Ascending aorta (tissue), 2 donors: Measurements from ENCODE around the gene ANKRA2. TPM values are rescaled to one million over a fixed set of nuclear protein-coding genes. Genes with fewer than 3 reads are reported as not detected.
"Not testable (repeated sequence)": the region's sequence is repeated elsewhere in the genome, so short reads cannot be mapped to it uniquely, and the experiment has no call there.

Source experiments
- DNase-seq, 2 donors: peaks; one replicate each; pipeline ENCODE4 v3.0.0-alpha.2; 2019; ENCODE audit warnings: low spot score in 2 of 2
- H3K27ac ChIP-seq, 2 donors: fragments of 200-600 bp; sonication (generic); one replicate each; pipeline ENCODE4 v1.5.1; 2016 to 2017; ENCODE audit warnings: mild to moderate bottlenecking in 1 of 2
- H3K27me3 ChIP-seq: fragments of 200-600 bp; sonication (generic); one replicate; pipeline ENCODE4 v1.5.1; 2017
- H3K36me3 ChIP-seq, 2 donors: fragments of 200-600 bp; sonication (generic); one replicate each; pipeline ENCODE4 v1.5.1; 2016
- H3K4me1 ChIP-seq, 2 donors: fragments of 200-600 bp; sonication (generic); one replicate each; pipeline ENCODE4 v1.5.1; 2016 to 2017; ENCODE audit warnings: mild to moderate bottlenecking in 1 of 2
- H3K4me3 ChIP-seq, 2 donors: fragments of 200-600 bp; sonication (generic); one replicate each; pipeline ENCODE4 v1.5.1; 2016 to 2017; ENCODE audit warnings: mild to moderate bottlenecking in 1 of 2
- H3K9me3 ChIP-seq, 2 donors: fragments of 200-600 bp; sonication (generic); one replicate each; pipeline ENCODE4 v1.5.1; 2016
- intact Hi-C: fragments of 100-400 bp; cut with DNase I; formaldehyde crosslinking; loops from one replicate; pipeline ENCODE4 v1.15.1; 2023
- total RNA-seq: library from RNA; depleted of rRNA; stranded (reverse); fragments of >200 nt; gene quantifications from one replicate; pipeline ENCODE4 v1.1.0, GENCODE V29; 2016
- TF ChIP-seq, protein P1 (sequence below), 3 experiments: fragments of 200-600 bp in 2 of 3; fragments of 450-650 bp in 1 of 3; sonication (generic) in 2 of 3; IDR thresholded peaks; one replicate each; pipeline ENCODE4 v1.5.1; 2016 to 2019; ENCODE audit warnings: antibody characterized with exemption in 3 of 3, mild to moderate bottlenecking in 1 of 3, moderate library complexity in 1 of 3

Gene ANKRA2
- total RNA-seq, 1 donor from 2014 or later = 6.9 TPM

DNA sequence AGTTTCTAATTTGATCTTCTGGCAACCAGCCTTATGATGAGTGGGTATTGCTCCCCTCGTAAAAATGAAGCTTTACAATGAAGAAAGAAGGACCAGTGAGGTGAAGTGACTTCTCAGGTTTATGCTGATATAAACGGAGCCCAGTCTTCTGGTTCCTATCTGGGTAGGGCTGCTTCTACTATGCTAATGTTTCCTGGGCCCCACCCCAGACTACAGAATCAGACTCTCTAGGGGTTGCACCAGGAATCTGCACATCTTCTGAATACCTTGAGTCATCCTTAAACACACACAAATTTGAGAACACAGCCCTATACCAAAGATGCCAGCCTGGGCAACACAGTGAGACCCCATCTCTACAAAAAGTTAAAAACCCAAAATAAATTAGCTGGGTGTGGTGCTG is 51.0 kb downstream of the ANKRA2 start:
- Histone ChIP-seq H3K9me3 (no peaks in the 10 kb centered on the region), H3K36me3 (no peaks in the 10 kb centered on the region), H3K27me3 (no peaks in the 10 kb centered on the region), H3K4me3 (no peak overlapping the region), H3K4me1 (no peaks in the 10 kb centered on the region), H3K27ac (no peak overlapping the region)
- intact Hi-C loops = no loop called here
- TF ChIP-seq, protein P1, sequence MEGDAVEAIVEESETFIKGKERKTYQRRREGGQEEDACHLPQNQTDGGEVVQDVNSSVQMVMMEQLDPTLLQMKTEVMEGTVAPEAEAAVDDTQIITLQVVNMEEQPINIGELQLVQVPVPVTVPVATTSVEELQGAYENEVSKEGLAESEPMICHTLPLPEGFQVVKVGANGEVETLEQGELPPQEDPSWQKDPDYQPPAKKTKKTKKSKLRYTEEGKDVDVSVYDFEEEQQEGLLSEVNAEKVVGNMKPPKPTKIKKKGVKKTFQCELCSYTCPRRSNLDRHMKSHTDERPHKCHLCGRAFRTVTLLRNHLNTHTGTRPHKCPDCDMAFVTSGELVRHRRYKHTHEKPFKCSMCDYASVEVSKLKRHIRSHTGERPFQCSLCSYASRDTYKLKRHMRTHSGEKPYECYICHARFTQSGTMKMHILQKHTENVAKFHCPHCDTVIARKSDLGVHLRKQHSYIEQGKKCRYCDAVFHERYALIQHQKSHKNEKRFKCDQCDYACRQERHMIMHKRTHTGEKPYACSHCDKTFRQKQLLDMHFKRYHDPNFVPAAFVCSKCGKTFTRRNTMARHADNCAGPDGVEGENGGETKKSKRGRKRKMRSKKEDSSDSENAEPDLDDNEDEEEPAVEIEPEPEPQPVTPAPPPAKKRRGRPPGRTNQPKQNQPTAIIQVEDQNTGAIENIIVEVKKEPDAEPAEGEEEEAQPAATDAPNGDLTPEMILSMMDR (IDR thresholded peaks at IDR 0.05) = no peak
- DNase-seq = no peak

DNA sequence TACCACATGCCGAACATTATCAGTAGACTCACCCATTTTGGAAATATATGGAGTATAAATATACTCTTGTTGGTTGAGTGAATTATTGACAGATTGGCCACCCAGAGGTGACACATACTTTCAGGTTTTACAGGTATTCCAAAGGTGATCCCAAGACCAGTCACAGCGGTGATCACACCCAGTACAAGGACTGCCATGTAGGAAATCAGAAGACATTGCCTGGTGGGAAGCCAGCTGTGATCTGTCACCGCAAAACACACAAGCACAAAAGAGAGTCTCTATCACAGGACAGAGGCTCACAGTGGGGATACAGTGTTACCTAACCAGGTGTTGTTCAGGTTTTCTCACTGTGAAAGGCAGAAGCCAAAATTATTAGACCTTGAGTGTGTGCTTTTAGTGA is 51.4 kb downstream of the ANKRA2 start:
- Histone ChIP-seq H3K36me3 (no peaks in the 10 kb centered on the region), H3K27ac (no peak overlapping the region), H3K27me3 (no peaks in the 10 kb centered on the region), H3K4me3 (no peak overlapping the region), H3K4me1 (no peaks in the 10 kb centered on the region), H3K9me3 (no peaks in the 10 kb centered on the region)
- TF ChIP-seq, protein P1 (IDR thresholded peaks at IDR 0.05) = no peak
- no peak for DNase-seq
- intact Hi-C loops = no loop called here

- Histone ChIP-seq H3K36me3 (peaks cover 22 to 30% of the 10 kb centered on the region in 2 donors), H3K4me3 (peak overlapping the region in 1 of 2 donors; percentile 38), H3K27ac (peak overlapping the region; percentile 13 to 48)
- H3K27me3 ChIP-seq, H3K4me1 ChIP-seq, H3K9me3 ChIP-seq, intact Hi-C loops: not testable (repeated sequence)
- TF ChIP-seq, protein P1 (IDR thresholded peaks at IDR 0.05) = peak in 1 of 3 experiments; percentile 28
- DNase-seq = peak in 1 of 2 donors; percentile 78
Observed at GRCh38 chr5:73508521-73508920, 56.9 kb downstream of the ANKRA2 start.

GRCh38 chr5:73507062-73507461 is 58.4 kb downstream of the ANKRA2 start:
- Histone ChIP-seq H3K4me3 (no peak overlapping the region), H3K27ac (peak overlapping the region; percentile 34 to 39), H3K4me1 (no peaks in the 10 kb centered on the region), H3K27me3 (no peaks in the 10 kb centered on the region), H3K9me3 (no peaks in the 10 kb centered on the region), H3K36me3 (peaks cover 31 to 44% of the 10 kb centered on the region in 2 donors)
- no peak for DNase-seq
- intact Hi-C loops = no loop called here
- TF ChIP-seq, protein P1 (IDR thresholded peaks at IDR 0.05) = no peak

GRCh38 chr5:73506459-73506955 is 58.9 kb downstream of the ANKRA2 start:
- no peak overlapping the region for H3K4me3 ChIP-seq
- TF ChIP-seq, protein P1 (IDR thresholded peaks at IDR 0.05) = no peak
- no peak overlapping the region for H3K27ac ChIP-seq
- H3K4me1 ChIP-seq = peaks cover 0 to under 1% of the 10 kb centered on the region in 2 donors
- DNase-seq = no peak
- intact Hi-C loops = no loop called here
- no peaks in the 10 kb centered on the region for H3K9me3 ChIP-seq
- peaks cover 35 to 50% of the 10 kb centered on the region in 2 donors for H3K36me3 ChIP-seq
- H3K27me3 ChIP-seq = no peaks in the 10 kb centered on the region

Other genes starting within 250 kb of the ANKRA2 start
- 7.1 TPM for gene FOXD1, start 116.9 kb downstream of the ANKRA2 start, total RNA-seq
- gene BTF3, start 67.2 kb downstream of the ANKRA2 start, total RNA-seq = 235 TPM
- gene UTP15, start 104 bp upstream of the ANKRA2 start, total RNA-seq = 4.9 TPM
- 15.1 TPM for gene ARHGEF28, start 60.6 kb upstream of the ANKRA2 start, total RNA-seq